ENCODE measurements around the gene ALDH1A2.
"Not testable (repeated sequence)": the region's sequence is repeated elsewhere in the genome, so short reads cannot be mapped to it uniquely, and the experiment has no call there.

ALDH1A2 gene

DNA sequence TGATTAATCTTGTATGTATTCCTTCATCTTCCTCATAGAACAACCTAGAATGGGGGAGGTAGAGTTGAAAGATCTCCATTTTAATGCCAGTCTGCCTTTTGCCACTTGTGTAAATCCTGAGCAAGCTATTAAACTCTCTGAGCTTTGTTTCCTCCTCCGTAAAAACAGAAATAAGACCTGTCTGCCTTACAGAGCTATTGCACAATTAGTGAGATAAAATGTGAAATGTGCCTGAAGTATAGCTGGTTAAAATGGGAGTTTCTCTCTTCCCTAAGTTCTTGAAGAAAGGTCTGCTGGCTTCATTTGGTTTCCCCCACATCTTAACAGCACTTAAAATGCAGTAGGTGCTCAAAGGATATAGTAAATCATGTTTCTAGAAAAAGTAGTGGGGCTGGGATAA is 19.0 kb downstream of the ALDH1A2 start:
- Histone ChIP-seq H3K36me3 (ENCODE audit: control insufficient read depth, insufficient read depth, low read length) (no peaks in the 10 kb centered on the region), H3K27me3 (replicated peaks; ENCODE audit: control insufficient read depth, insufficient read depth, low read length) (no peaks in the 10 kb centered on the region), H3K4me3 (replicated peaks; ENCODE audit: low read depth, low read length) (no peak overlapping the region)
- no peak for DNase-seq (ENCODE audit: extremely low read depth, insufficient read length)
- TF ChIP-seq, protein P1, sequence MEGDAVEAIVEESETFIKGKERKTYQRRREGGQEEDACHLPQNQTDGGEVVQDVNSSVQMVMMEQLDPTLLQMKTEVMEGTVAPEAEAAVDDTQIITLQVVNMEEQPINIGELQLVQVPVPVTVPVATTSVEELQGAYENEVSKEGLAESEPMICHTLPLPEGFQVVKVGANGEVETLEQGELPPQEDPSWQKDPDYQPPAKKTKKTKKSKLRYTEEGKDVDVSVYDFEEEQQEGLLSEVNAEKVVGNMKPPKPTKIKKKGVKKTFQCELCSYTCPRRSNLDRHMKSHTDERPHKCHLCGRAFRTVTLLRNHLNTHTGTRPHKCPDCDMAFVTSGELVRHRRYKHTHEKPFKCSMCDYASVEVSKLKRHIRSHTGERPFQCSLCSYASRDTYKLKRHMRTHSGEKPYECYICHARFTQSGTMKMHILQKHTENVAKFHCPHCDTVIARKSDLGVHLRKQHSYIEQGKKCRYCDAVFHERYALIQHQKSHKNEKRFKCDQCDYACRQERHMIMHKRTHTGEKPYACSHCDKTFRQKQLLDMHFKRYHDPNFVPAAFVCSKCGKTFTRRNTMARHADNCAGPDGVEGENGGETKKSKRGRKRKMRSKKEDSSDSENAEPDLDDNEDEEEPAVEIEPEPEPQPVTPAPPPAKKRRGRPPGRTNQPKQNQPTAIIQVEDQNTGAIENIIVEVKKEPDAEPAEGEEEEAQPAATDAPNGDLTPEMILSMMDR (IDR thresholded peaks at IDR 0.05; ENCODE audit: insufficient read depth, low read length, poor library complexity, severe bottlenecking), result no peak

DNA sequence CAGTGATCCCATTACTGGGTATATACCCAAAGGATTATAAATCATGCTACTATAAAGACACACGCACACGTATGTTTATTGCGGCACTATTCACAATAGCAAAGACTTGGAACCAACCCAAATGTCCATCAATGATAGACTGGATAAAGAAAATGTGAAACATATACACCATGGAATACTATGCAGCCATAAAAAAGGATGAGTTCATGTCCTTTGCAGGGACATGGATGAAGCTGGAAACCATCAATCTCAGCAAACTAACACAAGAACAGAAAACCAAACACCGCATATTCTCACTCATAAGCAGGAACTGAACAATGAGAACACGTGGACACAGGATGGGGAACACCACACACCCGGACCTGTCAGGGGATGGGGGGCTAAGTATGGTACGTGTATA is 20.1 kb downstream of the ALDH1A2 start:
- not testable (repeated sequence) for H3K27me3 ChIP-seq (replicated peaks; ENCODE audit: control insufficient read depth, insufficient read depth, low read length); H3K4me3 ChIP-seq (replicated peaks; ENCODE audit: low read depth, low read length); DNase-seq (ENCODE audit: extremely low read depth, insufficient read length); H3K36me3 ChIP-seq (ENCODE audit: control insufficient read depth, insufficient read depth, low read length)

DNA sequence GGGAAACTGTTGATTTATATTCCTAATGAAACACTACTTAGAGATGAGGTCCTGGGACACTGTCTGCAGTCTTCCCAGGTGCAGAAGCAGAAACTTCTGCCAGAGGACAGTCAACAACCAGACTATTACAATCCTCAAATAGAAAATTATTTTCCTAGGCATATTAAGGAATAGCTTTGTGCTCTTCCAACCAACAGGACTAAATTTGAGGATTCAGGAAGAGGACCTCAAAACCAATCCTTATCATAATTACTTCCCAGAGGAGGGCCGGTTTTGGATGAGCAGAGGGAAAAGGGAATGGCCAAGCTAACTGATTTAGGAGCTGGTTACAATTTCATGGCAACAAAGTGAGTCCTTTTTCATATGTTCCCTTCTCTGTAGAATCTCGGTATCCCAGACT is 21.0 kb downstream of the ALDH1A2 start:
- no peaks in the 10 kb centered on the region for H3K27me3 ChIP-seq (replicated peaks; ENCODE audit: control insufficient read depth, insufficient read depth, low read length)
- DNase-seq (ENCODE audit: extremely low read depth, insufficient read length), result no peak
- TF ChIP-seq, protein P1 (IDR thresholded peaks at IDR 0.05; ENCODE audit: insufficient read depth, low read length, poor library complexity, severe bottlenecking), result no peak
- no peaks in the 10 kb centered on the region for H3K36me3 ChIP-seq (ENCODE audit: control insufficient read depth, insufficient read depth, low read length)
- H3K4me3 ChIP-seq (replicated peaks; ENCODE audit: low read depth, low read length), result no peak overlapping the region

DNA sequence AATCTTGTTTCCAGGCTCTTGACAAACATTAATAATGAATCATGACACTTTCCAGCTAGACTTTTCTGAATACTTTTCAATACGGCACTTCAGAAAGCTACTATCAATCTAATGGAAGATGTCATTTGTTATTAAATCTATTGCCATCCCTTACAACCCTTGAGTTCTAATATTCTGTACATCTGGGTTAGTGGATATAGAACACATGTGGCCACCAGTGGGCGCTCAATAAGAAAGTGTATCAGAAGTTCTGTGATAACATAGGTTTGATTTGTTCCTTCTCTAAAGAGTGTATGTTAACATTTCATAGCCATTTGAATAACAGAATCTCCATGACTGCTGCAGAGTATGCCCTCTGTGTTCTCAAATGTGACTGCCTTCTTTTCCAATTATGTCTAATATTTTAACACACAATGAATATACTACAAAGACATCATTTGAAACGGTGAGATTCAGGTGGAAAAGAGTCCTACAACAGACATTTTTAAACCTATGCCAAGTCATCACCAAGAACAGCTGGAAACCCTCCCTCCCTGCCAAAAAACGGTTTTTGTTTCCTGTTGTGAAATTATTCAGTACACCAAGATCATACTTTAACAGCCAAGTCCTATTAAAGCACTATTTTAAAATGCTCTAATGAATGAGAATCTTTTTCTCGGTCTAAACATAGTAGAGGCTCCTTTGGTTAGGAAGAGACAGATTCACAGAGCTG is 22.2 kb downstream of the ALDH1A2 start:
- Histone ChIP-seq H3K4me3 (replicated peaks; ENCODE audit: low read depth, low read length) (no peak overlapping the region), H3K27me3 (replicated peaks; ENCODE audit: control insufficient read depth, insufficient read depth, low read length) (no peaks in the 10 kb centered on the region), H3K36me3 (ENCODE audit: control insufficient read depth, insufficient read depth, low read length) (no peaks in the 10 kb centered on the region)
- TF ChIP-seq, protein P1 (IDR thresholded peaks at IDR 0.05; ENCODE audit: insufficient read depth, low read length, poor library complexity, severe bottlenecking), result peak; percentile 89
- DNase-seq (ENCODE audit: extremely low read depth, insufficient read length), result no peak

DNA sequence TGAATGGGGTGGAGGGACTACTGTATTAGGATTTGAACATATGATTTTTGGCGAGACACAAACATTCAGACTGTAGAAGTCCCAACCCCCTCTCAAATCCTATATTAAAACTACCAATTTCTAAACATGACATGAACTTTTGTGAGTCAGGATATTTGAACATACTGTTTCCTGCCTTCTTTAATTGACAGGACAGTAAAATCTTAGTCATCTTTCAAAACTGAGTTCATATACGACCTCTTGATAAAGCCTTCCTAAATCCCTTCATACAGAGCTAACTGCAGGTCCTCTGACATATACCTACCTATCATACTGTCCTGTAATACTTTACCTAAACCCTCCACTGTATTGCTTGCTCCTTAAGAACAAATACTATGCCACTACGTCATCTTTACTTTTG is 23.5 kb downstream of the ALDH1A2 start:
- TF ChIP-seq, protein P1 (IDR thresholded peaks at IDR 0.05; ENCODE audit: insufficient read depth, low read length, poor library complexity, severe bottlenecking), result no peak
- DNase-seq (ENCODE audit: extremely low read depth, insufficient read length), result no peak

DNA sequence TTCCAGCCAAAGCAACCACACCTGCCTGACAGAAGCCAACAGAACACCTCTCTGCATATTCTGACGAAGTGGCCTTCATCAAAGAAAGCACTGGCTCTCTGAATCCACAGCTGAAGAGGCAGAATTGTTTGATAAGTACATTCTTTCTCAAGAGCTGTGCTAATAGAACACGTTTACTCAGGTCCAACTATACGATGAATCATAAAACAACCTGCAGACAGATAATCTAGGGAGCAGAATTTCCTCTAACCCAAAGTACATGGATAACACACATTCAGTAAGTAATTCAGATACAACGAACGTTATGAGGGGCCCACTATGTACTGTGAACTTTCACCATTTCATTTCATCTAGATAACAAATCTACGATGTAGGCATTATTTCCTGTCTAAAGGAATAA is 25.4 kb downstream of the ALDH1A2 start:
- Histone ChIP-seq H3K36me3 (ENCODE audit: control insufficient read depth, insufficient read depth, low read length) (no peaks in the 10 kb centered on the region), H3K27me3 (replicated peaks; ENCODE audit: control insufficient read depth, insufficient read depth, low read length) (no peaks in the 10 kb centered on the region), H3K4me3 (replicated peaks; ENCODE audit: low read depth, low read length) (no peak overlapping the region)
- TF ChIP-seq, protein P1 (IDR thresholded peaks at IDR 0.05; ENCODE audit: insufficient read depth, low read length, poor library complexity, severe bottlenecking), result no peak
- no peak for DNase-seq (ENCODE audit: extremely low read depth, insufficient read length)

More for the DNA sequence above, 23.5 kb downstream of the ALDH1A2 start:
- no peak overlapping the region for H3K4me3 ChIP-seq (replicated peaks; ENCODE audit: low read depth, low read length)
- no peaks in the 10 kb centered on the region for H3K36me3 ChIP-seq (ENCODE audit: control insufficient read depth, insufficient read depth, low read length)
- H3K27me3 ChIP-seq (replicated peaks; ENCODE audit: control insufficient read depth, insufficient read depth, low read length), result no peaks in the 10 kb centered on the region
